Stimulated activated CD4-positive, alpha-beta T cell treated with anti-CD3 and anti-CD28 coated beads, Interleukin-1b, Interleukin-23, amount 100 ng/mL, for 48 hours (primary cell): ENCODE measurements around the gene EPHA1.
"Not testable (repeated sequence)": the region's sequence is repeated elsewhere in the genome, so short reads cannot be mapped to it uniquely, and the experiment has no call there.

ENCODE experiments used
- DNase-seq: peaks from one replicate; pipeline ENCODE4 v3.0.0-alpha.2; 2020

EPHA1 gene

DNA sequence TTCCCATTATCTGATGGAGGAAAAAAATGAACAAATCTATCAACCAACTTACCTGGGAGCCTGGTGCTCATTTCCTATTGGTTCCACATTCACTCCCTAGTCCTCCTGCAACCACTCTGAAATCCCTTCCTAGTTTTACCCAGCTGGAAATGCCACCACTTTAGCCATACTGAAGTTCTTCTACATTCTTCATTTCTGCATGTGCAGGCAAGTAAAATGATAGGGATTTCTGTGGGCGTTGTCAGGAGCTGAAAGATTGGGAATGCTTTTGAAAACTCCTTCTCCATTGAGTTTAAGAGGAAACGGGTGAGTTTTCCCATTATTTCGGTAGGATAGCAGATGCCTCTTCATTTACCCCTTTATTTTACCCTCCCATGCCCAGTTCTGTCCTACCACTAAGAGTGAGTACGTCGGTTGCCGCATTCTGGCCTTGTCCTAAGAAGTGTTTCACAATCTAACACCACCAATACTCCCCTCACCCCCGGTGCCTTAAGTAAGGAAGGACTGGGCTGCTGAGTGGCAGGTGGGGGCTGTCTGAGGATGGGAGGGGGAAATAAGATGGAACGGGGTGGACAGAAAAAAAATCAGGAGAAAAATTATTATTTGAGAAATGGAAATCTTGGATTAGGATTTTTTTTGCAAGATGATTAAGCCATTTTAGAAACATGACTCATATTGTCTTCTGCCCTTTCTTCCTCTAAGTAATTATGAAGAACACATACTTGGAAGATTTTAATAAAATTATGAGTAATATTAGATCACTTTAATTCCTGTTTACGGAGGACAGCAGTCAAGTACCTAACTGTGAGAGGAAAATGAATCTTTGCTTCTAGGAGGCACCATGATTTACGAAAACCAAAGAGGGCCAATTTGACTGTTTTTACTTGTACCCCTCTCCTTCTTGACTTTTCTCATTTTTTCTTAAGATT, 21.4 kb upstream of the EPHA1 start:
- no peak for DNase-seq

- DNase-seq: no peak
These were observed 18.0 kb upstream of the EPHA1 start for GRCh38 chr7:143426479-143427142.

GRCh38 chr7:143424476-143424875, 15.8 kb upstream of the EPHA1 start:
- not testable (repeated sequence) for DNase-seq

DNA sequence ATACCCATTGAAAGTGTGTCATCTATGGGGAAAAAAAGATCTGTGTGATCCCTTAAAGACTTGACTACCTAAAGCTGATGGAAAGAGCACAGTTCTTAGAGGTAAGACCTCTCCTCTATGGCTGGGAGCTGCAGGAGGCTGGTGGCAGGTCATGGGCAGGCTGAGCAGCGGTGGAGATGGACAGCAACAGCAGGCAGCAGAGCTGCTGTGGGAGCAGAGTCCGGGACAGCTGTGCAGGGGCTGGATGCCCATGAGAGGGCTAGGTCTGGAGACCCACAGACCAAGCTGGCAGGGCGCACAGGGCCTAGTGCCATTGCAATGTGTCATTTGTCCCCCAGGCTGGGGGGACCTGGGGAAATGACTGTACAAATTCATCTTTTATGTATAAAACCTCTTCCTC, 13.4 kb upstream of the EPHA1 start:
- no peak for DNase-seq

- not testable (repeated sequence) for DNase-seq
These were observed 12.0 kb upstream of the EPHA1 start for GRCh38 chr7:143420624-143421023.

DNA sequence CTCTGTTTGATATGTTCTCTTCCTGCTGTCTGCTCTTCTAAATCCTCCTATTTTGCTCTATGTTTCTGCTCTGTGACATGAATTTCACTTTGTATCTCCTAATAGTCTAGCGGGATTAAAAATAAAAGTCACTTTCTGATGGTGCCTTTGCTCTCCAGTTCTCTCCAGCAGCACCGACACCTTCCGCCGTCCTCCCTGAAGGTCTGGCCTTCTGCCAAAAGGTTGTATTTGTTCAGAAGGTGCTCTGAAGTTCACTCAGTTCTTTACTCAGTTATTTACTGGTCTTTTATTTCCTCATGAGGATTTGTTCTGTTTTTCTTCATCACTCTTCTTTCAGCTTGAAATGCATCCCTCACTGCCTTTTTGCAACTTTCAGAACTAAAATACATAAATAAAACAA, 11.2 kb upstream of the EPHA1 start:
- DNase-seq: no peak

- DNase-seq: no peak
These were observed 10.2 kb upstream of the EPHA1 start for GRCh38 chr7:143418681-143419458.

DNA sequence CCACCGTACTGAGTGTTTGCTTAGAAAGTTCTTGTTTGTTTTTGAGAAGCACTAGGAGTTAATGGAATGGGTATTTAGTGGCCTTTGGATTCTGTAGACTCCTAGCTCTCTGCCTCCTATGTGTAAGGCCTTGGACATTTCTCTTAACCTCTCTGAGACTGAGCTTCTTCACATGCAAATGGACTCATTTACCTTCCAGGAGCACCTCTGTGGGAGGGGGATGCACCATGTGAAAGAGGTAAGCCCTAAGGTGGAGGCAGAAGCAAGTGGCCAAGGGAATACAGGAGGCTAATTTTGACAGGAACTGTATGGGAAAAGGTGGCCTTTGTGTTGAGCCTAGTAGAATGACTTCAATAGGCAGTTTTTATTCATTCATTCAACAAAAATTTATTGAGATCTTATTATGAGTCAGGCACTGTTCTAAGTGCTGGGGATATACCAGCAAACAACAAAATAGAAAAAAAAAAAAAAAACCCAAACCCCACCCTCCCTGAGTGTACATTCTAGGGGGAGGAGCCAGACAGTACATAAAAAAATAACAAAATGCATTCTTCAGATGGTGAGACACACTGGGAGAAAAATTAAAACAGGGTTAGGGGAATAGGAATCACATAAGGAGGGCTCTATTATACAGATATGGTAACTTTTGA, 9.2 kb upstream of the EPHA1 start:
- DNase-seq: no peak

DNA sequence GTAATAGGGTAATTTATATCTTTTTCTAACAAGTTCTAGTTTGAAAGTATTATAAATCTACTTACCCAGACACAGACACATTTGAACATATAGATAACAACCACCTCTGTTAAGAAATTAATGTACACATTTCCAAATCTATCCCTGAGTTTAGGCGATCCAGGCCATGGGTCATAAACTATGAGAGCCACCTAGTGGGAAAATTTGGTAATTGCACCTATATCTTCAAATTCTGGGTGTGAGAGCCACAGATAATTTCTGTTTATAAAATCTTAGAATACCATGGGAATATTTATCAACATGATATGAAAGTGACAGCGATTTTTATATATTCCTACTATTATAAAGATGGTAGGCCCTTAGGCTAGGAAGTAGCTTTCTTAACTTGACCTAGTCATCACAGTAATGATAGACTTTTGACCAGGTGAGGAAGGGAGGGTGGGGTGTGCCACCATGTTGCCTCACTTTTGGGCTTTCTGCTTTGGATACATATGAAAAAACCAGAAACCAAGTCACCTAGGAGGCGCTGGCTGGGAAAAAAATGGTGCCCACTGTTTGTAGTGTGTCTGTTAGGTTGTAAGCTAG, 8.0 kb upstream of the EPHA1 start:
- no peak for DNase-seq

GRCh38 chr7:143415742-143416397, 7.2 kb upstream of the EPHA1 start:
- no peak for DNase-seq

- not testable (repeated sequence) for DNase-seq
These were observed 6.6 kb upstream of the EPHA1 start for GRCh38 chr7:143415209-143415608.

DNA sequence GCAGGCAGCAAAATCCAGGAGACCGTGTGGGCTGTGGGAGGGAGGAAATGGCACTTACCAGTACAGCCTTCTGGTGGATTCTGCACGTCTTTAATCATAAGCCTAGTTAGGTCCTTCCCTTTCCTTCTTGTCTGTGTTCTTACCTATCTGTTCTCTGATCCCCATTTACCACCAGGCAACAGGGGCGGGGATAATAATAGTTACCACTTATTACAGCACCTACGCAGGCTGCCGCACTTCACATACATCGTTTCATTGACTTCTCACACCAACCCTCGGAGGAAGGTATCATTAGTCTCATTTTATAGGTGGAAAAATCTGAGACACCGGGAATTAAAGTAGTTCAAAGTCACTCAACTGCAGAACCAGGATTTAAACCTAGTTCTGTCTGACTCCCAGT, 4.5 kb upstream of the EPHA1 start:
- no peak for DNase-seq

DNA sequence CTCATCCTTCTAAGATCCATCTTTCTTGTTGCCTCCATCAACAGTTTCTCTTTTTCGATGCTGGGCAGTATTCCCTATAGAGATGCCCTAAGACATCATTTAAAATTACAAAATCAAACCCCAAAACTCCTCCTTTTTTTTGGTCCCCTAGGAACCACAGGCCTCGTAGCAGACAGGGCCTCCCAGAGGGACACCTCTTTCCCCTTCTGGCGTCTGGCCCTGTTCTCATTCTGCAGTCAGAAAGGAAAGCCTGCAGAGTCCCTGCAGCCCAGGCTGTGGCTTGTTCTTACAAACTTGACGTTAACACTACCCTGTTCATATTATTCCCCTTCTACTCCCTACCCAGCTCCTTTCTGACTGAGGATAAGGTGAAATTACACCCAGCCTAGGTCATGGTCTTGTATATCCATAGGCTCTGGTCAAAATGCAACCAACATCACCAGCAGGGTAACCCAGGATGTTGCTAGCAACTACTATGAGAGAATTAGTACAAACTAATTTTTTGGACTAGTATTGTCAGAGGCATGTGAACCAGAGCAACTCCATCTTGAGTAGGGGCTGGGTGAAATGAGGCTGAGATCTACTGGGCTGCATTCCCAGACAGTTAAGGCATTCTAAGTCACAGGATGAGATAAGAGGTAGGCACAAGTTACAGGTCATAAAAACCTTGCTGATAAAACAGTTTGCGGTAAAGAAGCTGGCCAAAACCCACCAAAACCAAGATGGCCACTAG, 3.5 kb upstream of the EPHA1 start:
- DNase-seq: no peak

DNA sequence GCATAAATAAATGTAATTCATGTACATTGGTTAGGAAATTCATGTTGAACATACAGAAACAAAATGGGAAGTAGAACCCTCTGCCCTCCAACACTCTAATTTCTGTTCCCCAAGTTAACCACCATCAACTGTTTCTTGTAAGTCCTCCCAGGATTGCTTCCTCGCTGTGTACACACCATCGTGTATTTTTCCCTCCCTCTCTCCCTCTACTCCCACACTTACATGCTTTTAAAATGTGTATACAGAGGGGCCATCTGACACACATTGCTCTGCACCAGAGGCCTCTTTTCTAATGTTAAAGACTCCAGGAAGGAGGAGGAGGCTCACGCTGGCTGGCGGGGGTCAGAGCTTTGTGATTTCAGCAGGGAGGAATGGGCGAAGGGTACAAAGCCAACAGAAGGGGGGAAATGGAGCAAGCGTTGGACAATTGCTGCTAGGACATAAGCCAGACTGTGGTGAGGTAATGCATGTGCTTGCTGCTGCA, 1.9 kb upstream of the EPHA1 start:
- DNase-seq: no peak

GRCh38 chr7:143408252-143408685, 387 bp downstream of the EPHA1 start:
- DNase-seq: no peak

DNA sequence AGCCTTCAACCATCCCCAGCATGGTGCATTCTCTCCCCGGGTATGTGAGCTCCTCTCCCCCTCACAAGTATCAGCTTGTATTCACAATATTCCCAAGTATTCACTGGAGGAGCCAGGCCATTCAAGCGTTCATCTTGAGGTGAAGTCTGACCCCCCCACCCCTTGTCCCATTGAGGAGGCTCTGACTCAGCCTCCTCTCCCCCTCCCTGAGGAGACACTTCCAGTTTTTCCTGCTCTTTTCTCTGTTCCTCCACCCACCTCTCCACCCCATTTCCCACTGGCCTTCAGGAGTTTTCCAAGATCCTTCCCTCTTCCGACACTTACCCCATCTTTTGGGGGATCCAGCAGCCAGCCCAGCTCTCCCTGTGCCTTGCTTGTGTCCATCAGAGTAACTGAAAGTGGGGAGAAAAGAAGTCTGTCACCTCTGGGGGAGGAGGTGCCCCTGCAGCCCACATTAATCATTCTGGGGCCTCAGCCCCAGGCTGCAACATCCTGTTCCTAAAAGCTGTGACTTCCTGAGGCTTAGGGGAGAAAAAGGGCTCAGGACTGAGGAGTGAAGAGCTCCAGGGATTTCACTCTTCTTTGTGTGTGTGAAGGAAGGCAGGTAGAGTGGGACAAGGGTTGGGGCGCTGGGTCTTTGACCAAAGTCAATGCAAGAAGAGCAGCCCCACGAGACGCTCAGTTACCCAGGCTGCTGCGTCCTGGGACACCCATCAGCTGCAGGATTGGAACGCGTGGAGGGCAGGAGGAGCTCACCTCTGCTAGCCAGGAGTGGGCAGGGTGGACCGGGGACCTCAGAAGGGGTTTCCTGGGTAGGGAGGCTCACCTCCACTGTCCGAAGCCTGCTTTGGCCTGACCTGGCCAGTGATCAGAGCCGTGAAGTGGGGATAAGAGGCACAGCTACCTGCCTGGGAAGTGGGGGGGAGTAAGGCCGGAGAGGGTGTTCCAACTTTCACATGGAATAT, 1.1 kb downstream of the EPHA1 start:
- no peak for DNase-seq

- DNase-seq: no peak
These were observed 2.7 kb downstream of the EPHA1 start for GRCh38 chr7:143406002-143406357.

DNA sequence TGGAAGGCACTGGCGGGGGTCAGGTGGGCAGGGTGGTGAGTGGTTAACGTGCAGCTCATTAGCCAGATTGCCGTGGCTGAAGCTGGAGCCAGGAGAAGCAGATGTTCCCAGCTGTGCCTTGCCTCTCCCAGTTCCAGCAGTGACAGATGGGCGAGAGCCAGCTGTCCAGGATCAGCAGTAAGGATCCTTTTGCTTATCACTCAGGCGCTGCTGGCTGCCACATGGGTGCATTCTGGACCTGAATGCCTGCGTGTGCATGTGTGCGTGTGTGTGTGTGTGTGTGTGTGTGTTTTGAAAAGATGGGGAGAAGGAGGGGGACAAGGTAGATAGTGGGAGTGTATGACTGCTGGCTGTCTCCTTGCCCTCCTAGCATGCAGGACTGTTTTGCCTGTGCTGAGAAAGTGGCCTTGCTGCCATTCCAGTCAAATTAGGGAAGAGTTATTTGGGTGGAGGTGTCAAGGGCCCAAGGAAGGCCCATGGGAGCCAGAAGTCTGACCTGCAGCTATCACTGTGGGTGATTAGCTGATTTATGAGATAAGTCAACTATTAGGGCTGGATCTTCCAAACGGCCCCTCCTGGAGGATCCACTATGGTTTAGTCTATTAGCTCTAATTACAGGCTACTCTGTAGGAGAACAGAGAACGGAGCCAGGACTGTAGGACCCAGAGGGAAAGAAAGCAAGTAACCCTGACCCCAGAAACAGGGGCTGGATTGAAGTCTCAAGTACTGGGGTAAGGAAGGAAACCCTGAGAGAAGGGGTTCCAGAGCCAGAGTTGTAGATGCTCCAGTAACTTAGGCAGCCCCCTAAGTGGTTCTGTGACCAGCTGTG, 3.3 kb downstream of the EPHA1 start:
- no peak for DNase-seq

DNA sequence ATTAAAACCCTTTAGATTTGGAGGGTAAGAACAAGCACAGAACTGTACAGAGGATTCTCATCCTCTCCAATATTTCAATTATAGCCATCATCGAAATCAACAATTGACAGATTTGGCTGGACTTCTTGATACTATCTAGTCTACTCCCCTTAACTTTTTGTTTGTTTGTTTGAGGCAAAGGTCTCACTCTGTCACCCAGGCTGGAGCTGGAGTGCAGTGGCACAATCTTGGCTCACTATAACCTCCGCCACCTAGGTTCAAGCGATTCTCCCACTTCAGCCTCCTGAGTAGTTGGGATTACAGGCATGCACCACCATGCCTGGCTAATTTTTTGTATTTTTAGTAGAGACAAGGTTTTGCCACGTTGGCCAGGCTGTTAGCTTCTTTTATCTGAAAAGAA, 6.4 kb downstream of the EPHA1 start:
- not testable (repeated sequence) for DNase-seq
